GM18505 (cell line): Measurements from ENCODE around the gene NKAIN2.

Experiments
- ATAC-seq: cut with Tn5 transposase; IDR thresholded peaks from one replicate; pipeline ENCODE4 v1.9.1; 2021; ENCODE audit not compliant: unreplicated experiment
- POLR2A ChIP-seq: IDR thresholded peaks from 4 replicates; pipeline ENCODE4 v1.6.1; 2011; ENCODE audit warnings: borderline replicate concordance; ENCODE audit not compliant: insufficient read depth, insufficient read length; ENCODE audit errors: extremely low read depth

NKAIN2 gene

DNA sequence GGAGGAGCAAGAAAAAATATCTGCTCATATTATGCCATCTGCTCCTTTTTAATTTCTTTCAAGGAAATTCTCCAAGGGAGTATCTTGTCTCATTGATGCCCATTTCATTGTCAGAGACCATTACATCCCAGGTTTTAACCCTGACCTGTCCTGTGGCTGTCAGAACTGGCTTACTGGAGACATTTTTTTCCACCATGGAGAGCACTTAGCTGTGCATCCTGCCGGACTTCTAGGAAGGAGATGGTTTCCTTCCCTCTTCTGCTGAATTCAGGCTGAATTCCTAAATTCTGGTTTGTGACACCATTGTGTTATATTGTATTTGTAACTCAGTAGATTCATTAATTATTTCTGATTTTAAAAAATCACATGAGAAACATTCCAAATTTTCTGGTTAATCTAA lies 70.3 kb downstream of the NKAIN2 start:
- no peak for TF ChIP-seq POLR2A
- ATAC-seq, result no peak

DNA sequence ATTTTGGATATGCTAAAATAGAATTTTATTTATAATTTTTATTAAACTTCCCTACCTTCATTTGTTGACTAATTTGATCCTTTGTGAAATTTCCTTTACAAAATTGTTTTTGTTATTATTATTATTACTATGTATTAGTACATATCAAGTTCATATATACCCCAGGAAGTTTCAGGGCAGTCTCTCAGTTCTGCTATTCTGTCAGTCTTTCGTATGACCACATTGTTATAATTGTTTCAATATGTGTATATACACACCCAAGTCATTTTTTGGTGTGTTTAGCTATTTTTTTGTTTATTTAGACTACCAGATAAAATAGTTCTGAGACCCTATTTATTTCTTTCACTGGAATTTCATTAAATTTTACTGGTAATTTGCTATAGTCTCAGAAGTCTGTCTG lies 72.1 kb downstream of the NKAIN2 start:
- no peak for ATAC-seq
- TF ChIP-seq POLR2A, result no peak

DNA sequence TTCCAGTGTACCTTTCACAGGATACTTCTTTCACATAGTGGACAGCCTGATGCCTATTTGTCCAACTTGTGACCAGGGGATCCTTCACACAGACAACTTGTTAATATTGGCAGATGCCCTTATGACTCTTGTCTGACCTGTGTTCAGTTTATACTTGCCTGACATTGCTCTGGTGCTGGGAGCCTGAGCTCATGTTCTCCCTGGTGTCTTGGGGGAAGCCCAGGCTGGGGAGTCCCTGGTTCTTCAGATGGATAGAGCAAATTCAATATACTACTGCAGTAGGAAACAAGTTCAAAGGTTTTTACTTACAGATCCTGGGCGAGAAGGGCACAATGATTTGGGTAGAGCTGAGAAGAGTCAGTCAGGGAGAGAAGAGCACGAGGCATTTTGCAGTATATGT lies 76.1 kb downstream of the NKAIN2 start:
- TF ChIP-seq POLR2A, result no peak

DNA sequence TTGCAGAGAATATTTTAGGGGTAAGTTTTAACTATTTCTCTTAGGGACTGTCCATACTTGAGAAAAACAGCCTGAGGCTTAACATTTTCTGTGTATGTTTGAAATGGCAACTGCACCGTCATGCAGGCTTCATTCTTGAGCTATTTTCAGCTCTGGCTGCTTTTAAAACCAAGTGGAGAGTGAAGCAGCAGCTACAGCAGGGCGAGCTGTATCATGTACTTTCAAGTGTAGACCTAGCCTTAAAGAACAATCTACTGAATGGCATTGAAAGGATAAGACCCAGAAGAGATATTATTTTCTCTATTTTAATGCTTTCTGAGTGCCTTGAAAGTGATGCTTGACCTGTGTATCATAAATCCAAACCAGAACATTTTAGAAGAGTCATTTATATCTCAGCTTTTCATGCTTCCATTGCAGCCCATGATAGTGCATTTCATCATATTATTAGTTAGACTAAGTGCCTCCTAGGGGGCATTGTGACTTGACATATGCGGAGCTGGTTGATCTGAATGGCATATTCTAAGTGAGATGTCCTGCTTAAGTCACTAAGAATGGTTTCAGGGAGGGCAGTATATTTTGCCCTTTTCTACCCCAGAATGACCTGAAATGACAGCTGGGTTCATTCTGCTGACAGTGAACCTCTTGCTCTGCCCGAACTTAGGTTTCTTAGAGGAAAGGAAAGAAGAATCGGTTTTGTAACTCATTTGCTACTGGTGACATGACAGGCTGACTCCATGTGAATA lies 85.3 kb downstream of the NKAIN2 start:
- ATAC-seq, result no peak

More for the DNA sequence above, 76.1 kb downstream of the NKAIN2 start:
- no peak for ATAC-seq

DNA sequence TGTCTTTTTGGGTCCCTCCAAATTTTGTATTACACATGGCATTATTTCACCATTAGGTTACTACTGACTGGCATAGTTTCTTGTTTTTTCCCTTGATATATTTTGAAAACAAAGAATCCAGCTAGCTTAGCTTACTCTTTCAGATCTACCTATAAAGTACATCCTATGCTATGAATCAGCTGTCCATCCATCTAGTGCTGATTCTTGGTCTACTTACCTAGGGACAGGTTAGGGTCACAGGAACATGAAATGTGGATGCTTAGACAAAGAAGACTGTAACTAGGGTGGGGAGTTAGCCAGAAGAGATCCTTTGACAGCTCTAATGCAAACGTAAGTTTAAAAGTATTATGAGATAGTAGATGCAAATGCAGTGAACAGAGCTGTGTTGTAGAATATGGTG lies 91.7 kb downstream of the NKAIN2 start:
- ATAC-seq, result no peak
- TF ChIP-seq POLR2A, result no peak

More for the DNA sequence above, 85.3 kb downstream of the NKAIN2 start:
- TF ChIP-seq POLR2A, result no peak

DNA sequence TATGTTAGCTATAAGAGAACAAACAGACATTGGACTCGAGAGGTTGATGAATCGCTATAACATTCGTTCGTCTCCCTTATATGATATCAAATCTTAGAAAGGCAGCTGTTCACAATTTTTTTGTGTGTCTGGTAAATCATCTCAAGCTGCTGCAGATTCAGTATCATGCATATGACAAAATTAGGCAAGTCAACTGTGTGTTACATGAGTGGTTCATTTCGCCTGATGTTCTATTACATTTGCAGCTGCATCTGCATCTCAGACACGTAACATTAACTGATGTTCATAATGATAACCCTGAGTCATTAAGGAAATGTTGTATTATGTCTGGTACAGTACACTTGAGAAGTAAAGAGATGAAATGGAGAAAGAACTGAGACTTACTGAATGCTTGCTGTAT lies 92.1 kb downstream of the NKAIN2 start:
- no peak for TF ChIP-seq POLR2A
- no peak for ATAC-seq

DNA sequence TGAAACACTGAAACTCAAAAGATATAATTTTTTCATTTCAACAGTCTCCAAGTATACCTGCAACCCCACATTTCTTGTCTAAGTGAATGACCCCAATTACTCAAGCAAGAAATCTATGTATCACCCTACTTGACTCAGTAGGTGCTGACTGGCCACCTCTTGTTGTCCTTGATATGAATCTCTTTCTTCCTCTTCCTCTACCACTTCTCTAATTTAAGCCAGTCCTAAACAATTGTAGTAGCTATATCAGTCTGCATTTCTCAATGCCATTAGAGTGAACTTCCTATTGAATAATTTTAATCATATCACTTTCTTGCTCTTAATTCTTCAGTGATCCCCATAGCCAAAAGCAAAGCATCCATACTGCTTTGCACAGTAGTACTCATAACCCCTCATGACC lies 93.2 kb downstream of the NKAIN2 start:
- no peak for TF ChIP-seq POLR2A
- no peak for ATAC-seq

DNA sequence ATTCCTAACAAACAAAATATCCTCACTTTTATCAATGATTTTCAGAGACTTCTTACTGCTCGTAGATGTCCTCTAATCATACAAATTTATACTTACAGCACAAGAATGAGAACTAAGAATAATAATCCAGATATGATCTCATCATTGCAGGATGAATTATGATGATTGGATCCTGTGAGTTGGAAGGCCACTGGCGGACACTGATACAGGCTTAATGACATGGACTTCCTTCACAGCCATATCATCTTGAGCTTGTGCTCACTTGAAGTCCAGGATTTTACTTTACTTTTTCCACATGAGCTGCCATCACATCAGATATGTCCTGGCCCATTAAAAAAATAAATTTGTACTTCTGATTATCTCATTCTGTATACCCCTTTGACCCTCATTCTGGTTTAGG lies 94.3 kb downstream of the NKAIN2 start:
- ATAC-seq, result no peak
- no peak for TF ChIP-seq POLR2A

DNA sequence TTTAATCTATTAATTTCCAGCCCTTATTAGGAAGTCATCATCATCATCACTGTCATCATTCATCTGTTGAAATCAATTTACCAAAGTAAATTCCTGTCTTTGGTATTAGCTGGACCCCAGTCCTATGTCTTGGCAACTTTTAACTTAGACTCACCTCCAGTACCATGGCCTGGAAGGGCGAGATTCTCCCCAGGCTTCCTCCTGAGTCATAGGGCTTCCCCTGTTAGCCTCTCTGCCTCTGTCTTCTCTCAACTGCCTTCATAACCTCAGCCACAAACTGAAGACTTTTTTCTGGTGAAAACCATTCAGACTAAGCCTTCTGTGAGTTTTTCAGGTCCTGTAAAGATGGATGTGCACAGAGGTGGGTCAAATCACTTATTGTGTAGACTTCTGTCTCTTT lies 95.0 kb downstream of the NKAIN2 start:
- no peak for ATAC-seq
- no peak for TF ChIP-seq POLR2A

DNA sequence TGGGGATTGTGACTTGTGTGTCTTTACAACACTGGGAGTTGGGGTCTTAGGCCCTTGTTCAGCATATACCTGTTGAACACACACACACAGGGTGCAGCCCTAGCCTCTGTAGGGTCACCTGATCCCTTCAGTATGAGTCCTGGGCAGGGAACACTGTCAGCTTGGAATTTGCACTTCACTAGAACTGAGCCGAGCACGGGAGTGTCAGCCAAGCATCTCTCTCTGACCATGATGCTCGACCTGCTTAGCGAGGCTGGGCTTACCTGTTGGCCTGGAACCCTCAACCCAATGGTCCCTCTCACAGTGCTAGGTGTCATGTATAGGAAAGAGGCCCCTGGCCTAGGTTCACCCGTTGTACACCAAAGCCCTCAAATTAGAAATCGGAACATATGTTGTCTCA lies 96.1 kb downstream of the NKAIN2 start:
- ATAC-seq, result no peak
- TF ChIP-seq POLR2A, result no peak

DNA sequence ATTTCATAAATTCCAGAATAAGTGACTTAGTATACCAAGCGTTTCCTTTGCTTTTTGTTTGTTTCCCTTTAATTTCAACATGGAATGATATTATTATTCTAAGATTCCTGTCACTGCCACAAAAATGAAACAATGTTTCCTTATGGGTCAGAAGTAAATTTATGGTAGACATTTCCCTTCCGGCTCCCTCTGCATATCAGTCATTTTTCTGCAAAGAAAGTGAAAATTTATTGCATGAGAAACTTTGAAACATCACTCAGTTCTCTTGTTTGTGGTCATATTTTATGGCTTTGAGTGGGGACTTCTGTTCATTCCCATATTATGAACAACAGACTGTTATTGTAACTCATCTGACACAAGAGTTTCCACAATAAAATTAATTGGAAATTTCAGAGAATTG lies 97.8 kb downstream of the NKAIN2 start:
- TF ChIP-seq POLR2A, result no peak
- no peak for ATAC-seq

DNA sequence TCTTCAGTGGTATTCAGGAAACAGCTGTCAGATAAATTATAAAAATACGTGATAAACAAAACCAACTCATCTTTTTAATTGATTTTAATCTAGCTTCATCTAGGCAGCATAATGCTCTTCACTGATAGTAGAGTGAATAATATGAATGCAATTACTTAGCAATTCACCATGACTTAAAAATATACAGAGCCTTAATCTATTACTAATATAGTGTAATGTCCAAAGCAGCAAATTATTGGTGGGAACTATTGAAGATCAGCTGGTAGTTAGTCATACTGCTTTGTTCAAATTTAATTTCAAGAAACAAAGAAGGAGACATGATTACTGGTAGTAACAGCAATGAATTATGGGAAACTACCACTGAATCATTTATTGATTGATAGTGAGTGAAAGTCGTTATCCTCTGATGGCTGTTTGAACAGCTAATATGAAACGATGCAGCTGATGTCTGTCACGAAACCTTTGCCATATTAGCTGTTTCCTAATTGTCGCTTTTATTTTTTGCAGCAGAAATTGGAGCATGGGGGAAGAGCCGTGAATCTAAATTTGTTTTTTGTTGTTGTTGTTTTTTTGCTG lies 99.2 kb downstream of the NKAIN2 start:
- TF ChIP-seq POLR2A, result no peak
- ATAC-seq, result no peak

DNA sequence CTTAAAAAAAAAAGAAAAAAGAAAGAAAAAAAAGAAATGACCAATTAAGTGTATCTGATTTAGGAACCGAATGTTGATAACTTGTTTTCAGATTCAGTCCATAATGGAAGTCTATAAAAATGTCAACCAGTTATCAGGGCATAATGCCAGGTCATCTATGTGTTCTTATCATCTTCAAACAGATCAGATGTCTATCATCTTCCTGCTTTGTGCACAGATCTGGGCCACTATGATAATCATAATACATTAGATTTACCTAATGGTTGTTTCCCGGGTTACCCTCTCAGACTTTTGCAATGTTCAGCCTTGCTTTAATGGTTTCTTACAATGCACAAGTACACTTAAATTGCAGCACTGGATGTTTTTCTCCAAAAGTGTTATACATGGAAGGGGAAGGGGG lies 100.6 kb downstream of the NKAIN2 start:
- no peak for TF ChIP-seq POLR2A
- ATAC-seq, result no peak

DNA sequence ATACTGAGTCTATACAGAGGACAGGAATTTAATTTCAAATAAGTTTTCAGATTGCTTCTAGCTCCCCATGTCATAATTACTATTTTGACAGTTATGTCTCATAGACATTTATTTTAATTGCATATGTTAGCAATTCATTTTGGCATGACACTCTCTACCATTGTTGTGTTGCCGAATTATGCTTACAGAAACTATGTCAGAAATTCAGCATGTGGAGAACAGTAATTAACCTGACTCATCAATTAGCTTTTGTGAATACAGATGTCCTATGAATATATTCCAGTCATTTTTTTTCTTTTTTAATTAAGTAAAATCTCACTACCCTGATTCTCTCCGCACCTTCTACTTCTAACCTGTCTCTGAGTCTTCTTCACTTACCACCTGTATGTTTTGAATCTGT lies 105.1 kb downstream of the NKAIN2 start:
- TF ChIP-seq POLR2A, result no peak
- no peak for ATAC-seq
